GM12874 (cell line): ENCODE data around the gene MEGF11.

Experiments used
- CTCF ChIP-seq: IDR thresholded peaks from 2 replicates; pipeline ENCODE4 v1.5.1; 2011; ENCODE audit warnings: low read depth, mild to moderate bottlenecking, control low read depth, low read length, moderate library complexity; ENCODE audit not compliant: insufficient read depth

Gene MEGF11

GRCh38 chr15:66029650-66030049, 223.9 kb downstream of the MEGF11 start:
- no peak for TF ChIP-seq CTCF

- TF ChIP-seq CTCF: no peak
These were observed 226.2 kb downstream of the MEGF11 start for GRCh38 chr15:66027268-66027805.

- no peak for TF ChIP-seq CTCF
These were observed 227.6 kb downstream of the MEGF11 start for GRCh38 chr15:66025972-66026371.

GRCh38 chr15:66025015-66025452, 228.5 kb downstream of the MEGF11 start:
- TF ChIP-seq CTCF: no peak

- TF ChIP-seq CTCF: no peak
These were observed 229.4 kb downstream of the MEGF11 start for GRCh38 chr15:66024116-66024515.

- no peak for TF ChIP-seq CTCF
These were observed 230.1 kb downstream of the MEGF11 start for GRCh38 chr15:66023311-66023972.

- no peak for TF ChIP-seq CTCF
These were observed 231.4 kb downstream of the MEGF11 start for GRCh38 chr15:66022163-66022525.
